Parathyroid adenoma (tissue), 2 donors: ENCODE measurements around the gene ABLIM2.

Source experiments
- H2AFZ ChIP-seq: fragments of 300-600 bp; sonication (generic); one replicate; pipeline ENCODE4 v1.7.0; 2017; ENCODE audit warnings: antibody characterized with exemption, mild to moderate bottlenecking
- H3K27ac ChIP-seq: fragments of 300-600 bp; sonication (generic); one replicate; pipeline ENCODE4 v1.7.0; 2017
- H3K27me3 ChIP-seq: fragments of 300-600 bp; sonication (generic); one replicate; pipeline ENCODE4 v1.7.0; 2017; ENCODE audit warnings: low read length; ENCODE audit not compliant: control insufficient read depth, insufficient read depth
- H3K36me3 ChIP-seq: fragments of 300-600 bp; sonication (generic); one replicate; pipeline ENCODE4 v1.7.0; 2017; ENCODE audit warnings: low read length; ENCODE audit not compliant: control insufficient read depth, insufficient read depth
- H3K4me1 ChIP-seq: fragments of 300-600 bp; sonication (generic); one replicate; pipeline ENCODE4 v1.7.0; 2017; ENCODE audit warnings: control low read depth
- H3K4me2 ChIP-seq: fragments of 300-600 bp; sonication (generic); one replicate; pipeline ENCODE4 v1.7.0; 2017; ENCODE audit warnings: low read length
- H3K4me3 ChIP-seq: fragments of 300-600 bp; sonication (generic); one replicate; pipeline ENCODE4 v1.7.0; 2017; ENCODE audit warnings: low read depth, low read length
- H3K79me2 ChIP-seq: fragments of 300-600 bp; sonication (generic); one replicate; pipeline ENCODE4 v1.7.0; 2017; ENCODE audit warnings: control low read depth
- H3K9ac ChIP-seq: fragments of 300-600 bp; sonication (generic); one replicate; pipeline ENCODE4 v1.7.0; 2017; ENCODE audit warnings: mild to moderate bottlenecking
- H3K9me3 ChIP-seq: fragments of 300-600 bp; sonication (generic); one replicate; pipeline ENCODE4 v1.7.0; 2017; ENCODE audit warnings: low read length; ENCODE audit not compliant: control insufficient read depth
- CTCF ChIP-seq: fragments of 300-600 bp; sonication (generic); IDR thresholded peaks from one replicate; pipeline ENCODE4 v1.7.0; 2017; ENCODE audit warnings: antibody characterized with exemption, mild to moderate bottlenecking
- donor health status: primary hyperparathyroidism.

ABLIM2 gene

DNA sequence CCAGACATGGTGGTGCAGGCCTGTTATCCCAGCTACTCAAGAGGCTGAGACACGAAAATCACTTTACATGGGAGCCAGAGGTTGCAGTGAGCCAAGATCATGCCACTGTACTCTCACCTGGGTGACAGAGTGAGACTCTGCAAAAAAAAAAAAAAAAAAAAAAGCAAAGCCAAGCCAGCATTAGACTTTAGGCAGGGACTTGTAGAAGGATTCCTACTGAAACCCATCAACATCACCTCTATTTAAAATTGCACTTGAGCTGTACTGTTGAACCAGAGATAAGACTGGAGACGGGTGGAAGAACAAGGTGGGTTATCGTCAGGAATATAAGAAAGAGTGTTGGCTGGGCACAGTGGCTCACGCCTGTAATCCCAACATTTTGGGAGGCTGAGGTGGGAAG lies 203.2 kb downstream of the ABLIM2 start:
- H3K27ac ChIP-seq, result no peak overlapping the region
- H3K4me3 ChIP-seq, result no peak overlapping the region
- no peak overlapping the region for H3K4me2 ChIP-seq
- H2AFZ ChIP-seq, result no peak overlapping the region
- H3K9me3 ChIP-seq, result no peaks in the 10 kb centered on the region
- TF ChIP-seq CTCF, result no peak
- no peaks in the 10 kb centered on the region for H3K79me2 ChIP-seq
- no peaks in the 10 kb centered on the region for H3K4me1 ChIP-seq
- no peaks in the 10 kb centered on the region for H3K27me3 ChIP-seq
- H3K36me3 ChIP-seq, result no peaks in the 10 kb centered on the region
- H3K9ac ChIP-seq, result no peak overlapping the region

DNA sequence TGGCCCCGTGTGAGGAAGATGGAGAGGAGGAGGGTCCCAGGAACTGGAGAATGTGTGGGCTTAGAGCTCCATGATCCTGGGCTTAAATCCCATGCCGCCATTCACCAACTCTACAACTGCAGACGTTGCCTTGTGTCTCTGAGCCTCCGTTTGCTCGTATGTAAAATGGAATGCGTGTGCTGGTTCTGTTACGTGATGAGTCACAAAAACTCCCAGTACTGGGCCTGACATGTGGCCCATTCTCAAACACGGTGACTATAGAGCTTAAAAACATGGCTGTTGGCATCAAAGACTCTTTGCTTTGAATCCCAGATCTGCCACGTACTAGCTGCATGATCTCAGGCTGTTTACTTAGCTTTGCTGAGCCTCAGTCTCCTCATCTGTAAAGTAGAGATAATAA lies 206.0 kb downstream of the ABLIM2 start:
- no peak overlapping the region for H3K4me2 ChIP-seq
- H3K27ac ChIP-seq, result no peak overlapping the region
- no peak for TF ChIP-seq CTCF
- peaks cover 8% of the 10 kb centered on the region for H3K4me1 ChIP-seq
- no peak overlapping the region for H3K9ac ChIP-seq
- H3K27me3 ChIP-seq, result no peaks in the 10 kb centered on the region
- no peak overlapping the region for H2AFZ ChIP-seq
- no peak overlapping the region for H3K4me3 ChIP-seq
- no peaks in the 10 kb centered on the region for H3K36me3 ChIP-seq
- no peaks in the 10 kb centered on the region for H3K79me2 ChIP-seq
- H3K9me3 ChIP-seq, result no peaks in the 10 kb centered on the region

GRCh38 chr4:7950301-7951092 lies 208.1 kb downstream of the ABLIM2 start:
- Histone ChIP-seq H3K27me3 (no peaks in the 10 kb centered on the region), H2AFZ (no peak overlapping the region), H3K4me2 (no peak overlapping the region), H3K4me1 (peaks cover 8% of the 10 kb centered on the region), H3K79me2 (no peaks in the 10 kb centered on the region), H3K4me3 (no peak overlapping the region), H3K9ac (no peak overlapping the region), H3K9me3 (no peaks in the 10 kb centered on the region), H3K27ac (no peak overlapping the region), H3K36me3 (no peaks in the 10 kb centered on the region)
- TF ChIP-seq CTCF, result no peak

GRCh38 chr4:7949759-7950158 lies 208.9 kb downstream of the ABLIM2 start:
- Histone ChIP-seq H3K79me2 (no peaks in the 10 kb centered on the region), H3K27me3 (no peaks in the 10 kb centered on the region), H3K9ac (no peak overlapping the region), H3K27ac (no peak overlapping the region), H3K4me2 (no peak overlapping the region), H2AFZ (peak overlapping the region; percentile 56), H3K9me3 (no peaks in the 10 kb centered on the region), H3K36me3 (no peaks in the 10 kb centered on the region), H3K4me1 (peaks cover 8% of the 10 kb centered on the region), H3K4me3 (no peak overlapping the region)
- no peak for TF ChIP-seq CTCF

- H3K36me3 ChIP-seq, result no peaks in the 10 kb centered on the region
- H2AFZ ChIP-seq, result no peak overlapping the region
- no peak overlapping the region for H3K4me3 ChIP-seq
- H3K27me3 ChIP-seq, result no peaks in the 10 kb centered on the region
- H3K79me2 ChIP-seq, result no peaks in the 10 kb centered on the region
- no peaks in the 10 kb centered on the region for H3K9me3 ChIP-seq
- no peak overlapping the region for H3K9ac ChIP-seq
- no peak overlapping the region for H3K27ac ChIP-seq
- TF ChIP-seq CTCF, result no peak
- H3K4me1 ChIP-seq, result peaks cover 8% of the 10 kb centered on the region
- no peak overlapping the region for H3K4me2 ChIP-seq
These were observed 210.7 kb downstream of the ABLIM2 start for GRCh38 chr4:7947927-7948326.
